GM23338 (cell line): ENCODE measurements around the gene SLC28A1. TPM values are rescaled to one million over a fixed set of nuclear protein-coding genes. Genes with fewer than 3 reads are reported as not detected.

Experiments
- ATAC-seq: fragments of 200-7000 bp; cut with Tn5 transposase; 3 replicates; pipeline ENCODE4 v1.9.1; 2020
- DNase-seq: peaks from one replicate; pipeline ENCODE4 v3.0.0-alpha.2; 2015; ENCODE audit warnings: low spot score
- H2AFZ ChIP-seq: fragments of 200-600 bp; sonication (generic); 2 replicates; pipeline ENCODE4 v1.8.0; 2016; ENCODE audit warnings: antibody characterized with exemption, mild to moderate bottlenecking, moderate library complexity
- H3F3A ChIP-seq: fragments of 200-600 bp; sonication (generic); replicated peaks from 2 replicates; pipeline ENCODE4 v1.8.0; 2017; ENCODE audit warnings: antibody characterized with exemption, mixed run types, low read depth
- H3K27ac ChIP-seq: fragments of 200-600 bp; sonication (generic); 2 replicates; pipeline ENCODE4 v1.6.1; 2016; ENCODE audit warnings: low read depth
- H3K27me3 ChIP-seq: fragments of 200-600 bp; sonication (generic); 2 replicates; pipeline ENCODE4 v1.8.0; 2016; ENCODE audit warnings: mild to moderate bottlenecking, mixed run types, moderate library complexity; ENCODE audit not compliant: insufficient read depth
- H3K36me3 ChIP-seq: fragments of 200-600 bp; sonication (generic); 2 replicates; pipeline ENCODE4 v1.8.0; 2016; ENCODE audit warnings: mild to moderate bottlenecking; ENCODE audit not compliant: insufficient read depth
- H3K4me1 ChIP-seq: fragments of 200-600 bp; sonication (generic); 2 replicates; pipeline ENCODE4 v1.8.0; 2016; ENCODE audit warnings: mild to moderate bottlenecking, moderate library complexity; ENCODE audit not compliant: insufficient read depth
- H3K4me2 ChIP-seq: fragments of 200-600 bp; sonication (generic); 2 replicates; pipeline ENCODE4 v1.7.1; 2017; ENCODE audit warnings: mixed run types
- H3K4me3 ChIP-seq: fragments of 200-600 bp; sonication (generic); 2 replicates; pipeline ENCODE4 v1.6.1; 2016; ENCODE audit warnings: mixed run types
- H3K79me2 ChIP-seq: fragments of 200-600 bp; sonication (generic); replicated peaks from 2 replicates; pipeline ENCODE4 v1.8.0; 2017; ENCODE audit warnings: mild to moderate bottlenecking; ENCODE audit not compliant: insufficient read depth
- H3K9me2 ChIP-seq: fragments of 200-600 bp; sonication (generic); 2 replicates; pipeline ENCODE4 v1.8.0; 2017; ENCODE audit not compliant: insufficient read depth
- H4K20me1 ChIP-seq: fragments of 200-600 bp; sonication (generic); replicated peaks from 2 replicates; pipeline ENCODE4 v1.8.0; 2017; ENCODE audit warnings: mild to moderate bottlenecking; ENCODE audit not compliant: insufficient read depth
- H3K27ac Mint-ChIP-seq: 2 replicates; pipeline ENCODE4 v1.8.0; 2020; ENCODE audit warnings: inconsistent platforms, mild to moderate bottlenecking, moderate library complexity, mixed read lengths
- H3K27me3 Mint-ChIP-seq: 3 replicates; pipeline ENCODE4 v1.8.0; 2022; ENCODE audit warnings: low read depth, mild to moderate bottlenecking, moderate library complexity, mixed read lengths, inconsistent platforms; ENCODE audit not compliant: insufficient read depth, poor library complexity
- H3K36me3 Mint-ChIP-seq: 3 replicates; pipeline ENCODE4 v1.8.0; 2021; ENCODE audit warnings: low read depth, mild to moderate bottlenecking, inconsistent platforms, moderate library complexity, mixed read lengths
- H3K4me1 Mint-ChIP-seq: 3 replicates; pipeline ENCODE4 v1.8.0; 2020; ENCODE audit warnings: mild to moderate bottlenecking, inconsistent platforms, mixed read lengths
- H3K4me3 Mint-ChIP-seq: 3 replicates; pipeline ENCODE4 v1.8.0; 2021; ENCODE audit warnings: moderate library complexity, mild to moderate bottlenecking, inconsistent platforms, mixed read lengths
- H3K9me3 Mint-ChIP-seq: 3 replicates; pipeline ENCODE4 v1.8.0; 2020; ENCODE audit warnings: moderate library complexity, mild to moderate bottlenecking, inconsistent platforms, mixed read lengths
- EZH2phosphoT487 ChIP-seq: fragments of 200-600 bp; sonication (generic); IDR thresholded peaks from one replicate; pipeline ENCODE4 v1.8.1; 2018; ENCODE audit warnings: antibody characterized with exemption; ENCODE audit not compliant: unreplicated experiment
- NANOG ChIP-seq: IDR thresholded peaks from 2 replicates; pipeline ENCODE4 v1.6.1; 2016; ENCODE audit warnings: antibody characterized with exemption, borderline replicate concordance
- STAT1 ChIP-seq: IDR thresholded peaks from one replicate; pipeline ENCODE4 v1.6.1; 2016; ENCODE audit warnings: antibody characterized with exemption; ENCODE audit not compliant: unreplicated experiment
- ZNF114 ChIP-seq: fragments of 250-450 bp; sonication (Bioruptor Pico); IDR thresholded peaks from 2 replicates; pipeline ENCODE4 v1.5.0; 2020; ENCODE audit warnings: mild to moderate bottlenecking, moderate library complexity
- ZNF331 ChIP-seq: fragments of 250-450 bp; sonication (Bioruptor Pico); IDR thresholded peaks from 2 replicates; pipeline ENCODE4 v1.5.0; 2020; ENCODE audit warnings: low read depth, mild to moderate bottlenecking, moderate library complexity
- ZNF462 ChIP-seq: fragments of 250-450 bp; sonication (Bioruptor Pico); IDR thresholded peaks from 2 replicates; pipeline ENCODE4 v1.5.0; 2020; ENCODE audit warnings: mild to moderate bottlenecking, moderate library complexity
- polyA plus RNA-seq: library from polyadenylated mRNA; unstranded; fragments of >200 nt; fragmentation: Nextera tagmentation; extraction: Ambion mirVana; gene quantifications from 2 replicates; pipeline ENCODE4 v1.2.1, GENCODE V29; 2016
- total RNA-seq: library from RNA; depleted of rRNA; stranded (reverse); fragments of >200 nt; shearing (Covaris generic); gene quantifications from 2 replicates; pipeline ENCODE4 v1.2.3, GENCODE V29; 2014
- TF ChIP-seq, protein P1 (sequence below), 2 experiments: fragments of 200-600 bp in 1 of 2; sonication (generic) in 1 of 2; conservative IDR thresholded peaks; 2 replicates each; pipeline versions ENCODE4 v1.5.1 to v1.6.1; 2016 to 2017; ENCODE audit warnings: antibody characterized with exemption in 2 of 2, low read depth in 2 of 2, mild to moderate bottlenecking in 2 of 2, moderate library complexity in 1 of 2
- TF ChIP-seq, protein P2 (sequence below): IDR thresholded peaks from 2 replicates; pipeline ENCODE4 v1.6.1; 2016; ENCODE audit warnings: antibody characterized with exemption

Gene SLC28A1
- total and polyA plus RNA-seq, 2 experiments from 2014 or later, result not detected

GRCh38 chr15:84909782-84910181 lies 25.3 kb downstream of the SLC28A1 start:
- Mint-ChIP-seq H3K9me3 (no peaks in the 10 kb centered on the region; the same call in 2 of the 3 replicates), H3K36me3 (no peaks in the 10 kb centered on the region), H3K4me3 (no peak overlapping the region), H3K27ac (no peak overlapping the region), H3K4me1 (peaks cover 11% of the 10 kb centered on the region), H3K27me3 (peaks cover 6% of the 10 kb centered on the region)
- Histone ChIP-seq H3K79me2 (no peaks in the 10 kb centered on the region), H3K4me2 (no peak overlapping the region), H3K27ac (no peak overlapping the region), H4K20me1 (no peaks in the 10 kb centered on the region), H3K36me3 (no peaks in the 10 kb centered on the region), H2AFZ (no peak overlapping the region), H3K9me2 (no peaks in the 10 kb centered on the region), H3F3A (no peaks in the 10 kb centered on the region), H3K4me3 (no peak overlapping the region), H3K4me1 (no peaks in the 10 kb centered on the region), H3K27me3 (no peaks in the 10 kb centered on the region)
- no peak for DNase-seq
- TF ChIP-seq ZNF331 (CRISPR knock-in tag) (no peak), EZH2phosphoT487 (no peak), ZNF462 (CRISPR knock-in tag) (no peak), ZNF114 (no peak), NANOG (no peak), STAT1 (no peak)
- TF ChIP-seq, protein P1, sequence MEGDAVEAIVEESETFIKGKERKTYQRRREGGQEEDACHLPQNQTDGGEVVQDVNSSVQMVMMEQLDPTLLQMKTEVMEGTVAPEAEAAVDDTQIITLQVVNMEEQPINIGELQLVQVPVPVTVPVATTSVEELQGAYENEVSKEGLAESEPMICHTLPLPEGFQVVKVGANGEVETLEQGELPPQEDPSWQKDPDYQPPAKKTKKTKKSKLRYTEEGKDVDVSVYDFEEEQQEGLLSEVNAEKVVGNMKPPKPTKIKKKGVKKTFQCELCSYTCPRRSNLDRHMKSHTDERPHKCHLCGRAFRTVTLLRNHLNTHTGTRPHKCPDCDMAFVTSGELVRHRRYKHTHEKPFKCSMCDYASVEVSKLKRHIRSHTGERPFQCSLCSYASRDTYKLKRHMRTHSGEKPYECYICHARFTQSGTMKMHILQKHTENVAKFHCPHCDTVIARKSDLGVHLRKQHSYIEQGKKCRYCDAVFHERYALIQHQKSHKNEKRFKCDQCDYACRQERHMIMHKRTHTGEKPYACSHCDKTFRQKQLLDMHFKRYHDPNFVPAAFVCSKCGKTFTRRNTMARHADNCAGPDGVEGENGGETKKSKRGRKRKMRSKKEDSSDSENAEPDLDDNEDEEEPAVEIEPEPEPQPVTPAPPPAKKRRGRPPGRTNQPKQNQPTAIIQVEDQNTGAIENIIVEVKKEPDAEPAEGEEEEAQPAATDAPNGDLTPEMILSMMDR (conservative IDR thresholded peaks at IDR 0.05; ENCODE audit: low read depth in 2 of 2), result no peak
- TF ChIP-seq, protein P2, sequence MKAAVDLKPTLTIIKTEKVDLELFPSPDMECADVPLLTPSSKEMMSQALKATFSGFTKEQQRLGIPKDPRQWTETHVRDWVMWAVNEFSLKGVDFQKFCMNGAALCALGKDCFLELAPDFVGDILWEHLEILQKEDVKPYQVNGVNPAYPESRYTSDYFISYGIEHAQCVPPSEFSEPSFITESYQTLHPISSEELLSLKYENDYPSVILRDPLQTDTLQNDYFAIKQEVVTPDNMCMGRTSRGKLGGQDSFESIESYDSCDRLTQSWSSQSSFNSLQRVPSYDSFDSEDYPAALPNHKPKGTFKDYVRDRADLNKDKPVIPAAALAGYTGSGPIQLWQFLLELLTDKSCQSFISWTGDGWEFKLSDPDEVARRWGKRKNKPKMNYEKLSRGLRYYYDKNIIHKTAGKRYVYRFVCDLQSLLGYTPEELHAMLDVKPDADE, result no peak
- ATAC-seq, result no peak
